Left ventricle myocardium inferior (tissue), 1 donor: Measurements from ENCODE around the gene ZFYVE27. TPM values are rescaled to one million over a fixed set of nuclear protein-coding genes. Genes with fewer than 3 reads are reported as not detected.

Experiments
- DNase-seq: peaks from one replicate; pipeline ENCODE4 v3.0.0-alpha.2; 2020
- H3K27ac ChIP-seq: fragments of 200-600 bp; replicated peaks from 2 replicates; pipeline ENCODE4 v1.8.0; 2021
- H3K27me3 ChIP-seq: fragments of 200-600 bp; 2 replicates; pipeline ENCODE4 v1.8.0; 2021; ENCODE audit warnings: low read depth
- H3K36me3 ChIP-seq: fragments of 200-600 bp; 2 replicates; pipeline ENCODE4 v1.8.0; 2021
- H3K4me1 ChIP-seq: fragments of 200-600 bp; 2 replicates; pipeline ENCODE4 v1.8.0; 2021
- H3K4me3 ChIP-seq: fragments of 200-600 bp; 2 replicates; pipeline ENCODE4 v1.8.0; 2021; ENCODE audit warnings: mild to moderate bottlenecking, moderate library complexity
- H3K9me3 ChIP-seq: fragments of 200-600 bp; replicated peaks from 2 replicates; pipeline ENCODE4 v1.8.0; 2021
- intact Hi-C: fragments of 100-400 bp; cut with micrococcal nuclease; formaldehyde crosslinking; loops from one replicate; pipeline ENCODE4 v1.11.0; 2022
- total RNA-seq: library from RNA; stranded (reverse); fragmentation: NEBNext Ultra II Directional; extraction: Animal tissue kit (Norgen Biotek cat#: 25700); gene quantifications from one replicate; pipeline ENCODE4 v1.2.1, GENCODE V29; 2021
- TF ChIP-seq, protein P1 (sequence below): fragments of 200-600 bp; IDR thresholded peaks from 2 replicates; pipeline ENCODE4 v1.8.0; 2021; ENCODE audit warnings: antibody characterized with exemption, mild to moderate bottlenecking, borderline replicate concordance
- donor health status: DM: no; HTN: yes; CAD: no; lungs with severe emphysema.

ZFYVE27 gene
- total RNA-seq, 1 donor from 2014 or later, result 13.2 TPM

DNA sequence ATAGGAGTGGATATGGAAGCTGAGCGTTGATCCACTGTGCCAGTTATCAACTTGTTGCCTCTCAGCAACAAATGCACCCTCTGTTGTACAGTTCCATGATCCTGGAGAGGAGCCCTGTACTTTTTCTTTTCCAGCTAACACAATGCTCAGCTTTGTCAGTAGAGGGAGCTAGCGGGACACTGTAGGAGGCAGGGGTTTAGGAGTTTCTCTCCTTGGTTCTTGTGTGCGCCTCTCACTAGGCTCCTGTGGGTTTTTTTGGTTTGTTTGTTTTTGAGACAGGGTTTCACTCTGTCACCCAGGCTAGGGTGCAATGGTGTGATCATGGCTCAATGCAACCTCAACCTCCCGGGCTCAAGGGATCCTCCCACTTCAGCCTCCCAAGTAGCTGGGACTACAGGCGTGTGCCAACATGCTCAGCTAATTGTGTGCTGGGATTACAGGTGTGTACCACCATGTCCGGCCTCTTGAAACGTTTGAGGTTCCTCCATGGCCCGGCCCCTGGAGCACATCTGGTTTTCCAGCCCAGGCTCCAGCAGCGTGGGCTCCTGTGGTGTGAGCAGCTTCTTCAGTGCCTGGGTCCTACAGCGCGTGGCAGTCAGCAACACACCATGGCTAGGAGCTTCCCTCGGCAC is 35.4 kb upstream of the ZFYVE27 start:
- H3K27me3 ChIP-seq, result no peaks in the 10 kb centered on the region
- H3K4me3 ChIP-seq, result no peak overlapping the region
- H3K9me3 ChIP-seq, result no peaks in the 10 kb centered on the region
- no peaks in the 10 kb centered on the region for H3K36me3 ChIP-seq
- H3K27ac ChIP-seq, result no peak overlapping the region
- no peak for DNase-seq
- H3K4me1 ChIP-seq, result no peaks in the 10 kb centered on the region
- intact Hi-C loops, result no loop called here
- TF ChIP-seq, protein P1, sequence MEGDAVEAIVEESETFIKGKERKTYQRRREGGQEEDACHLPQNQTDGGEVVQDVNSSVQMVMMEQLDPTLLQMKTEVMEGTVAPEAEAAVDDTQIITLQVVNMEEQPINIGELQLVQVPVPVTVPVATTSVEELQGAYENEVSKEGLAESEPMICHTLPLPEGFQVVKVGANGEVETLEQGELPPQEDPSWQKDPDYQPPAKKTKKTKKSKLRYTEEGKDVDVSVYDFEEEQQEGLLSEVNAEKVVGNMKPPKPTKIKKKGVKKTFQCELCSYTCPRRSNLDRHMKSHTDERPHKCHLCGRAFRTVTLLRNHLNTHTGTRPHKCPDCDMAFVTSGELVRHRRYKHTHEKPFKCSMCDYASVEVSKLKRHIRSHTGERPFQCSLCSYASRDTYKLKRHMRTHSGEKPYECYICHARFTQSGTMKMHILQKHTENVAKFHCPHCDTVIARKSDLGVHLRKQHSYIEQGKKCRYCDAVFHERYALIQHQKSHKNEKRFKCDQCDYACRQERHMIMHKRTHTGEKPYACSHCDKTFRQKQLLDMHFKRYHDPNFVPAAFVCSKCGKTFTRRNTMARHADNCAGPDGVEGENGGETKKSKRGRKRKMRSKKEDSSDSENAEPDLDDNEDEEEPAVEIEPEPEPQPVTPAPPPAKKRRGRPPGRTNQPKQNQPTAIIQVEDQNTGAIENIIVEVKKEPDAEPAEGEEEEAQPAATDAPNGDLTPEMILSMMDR, result peak; percentile 89

DNA sequence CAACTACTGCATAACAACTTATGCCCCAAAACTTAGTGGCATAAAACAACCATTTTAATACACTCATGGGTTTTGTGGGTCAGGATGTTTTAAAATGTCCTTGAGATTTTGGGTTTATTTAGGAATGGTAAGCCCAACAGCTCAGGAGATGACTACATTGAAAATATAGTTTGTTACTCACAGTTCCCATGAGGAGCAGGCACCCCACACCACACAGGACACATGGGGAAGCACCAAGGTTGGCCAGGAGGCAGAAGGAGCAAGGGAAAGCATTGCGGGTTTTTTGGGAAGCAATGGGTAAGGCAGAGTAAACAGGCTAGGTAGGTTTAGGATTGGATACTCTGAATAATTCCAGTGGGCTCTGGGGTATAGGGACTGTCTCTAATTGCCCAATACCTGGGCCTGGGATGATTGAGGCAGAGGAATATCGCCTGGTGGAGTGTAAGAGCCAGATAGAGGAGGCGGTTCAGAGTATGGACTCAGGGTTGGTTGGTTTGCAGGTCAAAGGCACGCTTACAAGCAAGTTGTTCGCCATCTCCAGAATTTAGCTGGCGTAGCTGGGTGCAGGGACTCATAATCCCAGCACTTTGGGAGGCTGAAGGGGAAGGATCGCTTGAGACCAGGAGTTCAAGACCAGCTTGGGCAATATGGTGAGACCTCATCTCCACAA is 33.4 kb upstream of the ZFYVE27 start:
- no peaks in the 10 kb centered on the region for H3K4me1 ChIP-seq
- no peaks in the 10 kb centered on the region for H3K9me3 ChIP-seq
- no peak for DNase-seq
- no peaks in the 10 kb centered on the region for H3K27me3 ChIP-seq
- no peaks in the 10 kb centered on the region for H3K36me3 ChIP-seq
- no peak overlapping the region for H3K4me3 ChIP-seq
- TF ChIP-seq, protein P1, result no peak
- intact Hi-C loops, result no loop called here
- no peak overlapping the region for H3K27ac ChIP-seq

DNA sequence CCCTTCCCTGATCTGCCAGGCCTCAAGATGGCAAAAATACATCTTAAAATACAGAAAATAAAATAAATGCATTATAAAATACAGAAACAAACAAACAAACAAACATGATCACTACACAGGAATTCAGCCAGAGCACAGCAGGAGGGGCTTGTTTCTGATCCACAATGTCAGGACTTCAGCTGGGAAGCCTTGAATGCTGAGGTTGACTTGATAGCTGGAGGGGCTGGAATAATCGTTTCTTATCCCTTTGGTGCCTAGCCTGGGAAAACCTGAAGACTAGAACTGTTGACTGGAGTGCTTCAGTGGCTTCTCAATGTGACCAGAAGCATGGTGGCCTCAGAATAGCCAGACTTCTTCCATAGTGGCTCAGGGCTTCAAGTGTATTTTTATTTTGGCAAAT is 32.6 kb upstream of the ZFYVE27 start:
- intact Hi-C loops, result no loop called here
- H3K9me3 ChIP-seq, result no peaks in the 10 kb centered on the region
- DNase-seq, result no peak

DNA sequence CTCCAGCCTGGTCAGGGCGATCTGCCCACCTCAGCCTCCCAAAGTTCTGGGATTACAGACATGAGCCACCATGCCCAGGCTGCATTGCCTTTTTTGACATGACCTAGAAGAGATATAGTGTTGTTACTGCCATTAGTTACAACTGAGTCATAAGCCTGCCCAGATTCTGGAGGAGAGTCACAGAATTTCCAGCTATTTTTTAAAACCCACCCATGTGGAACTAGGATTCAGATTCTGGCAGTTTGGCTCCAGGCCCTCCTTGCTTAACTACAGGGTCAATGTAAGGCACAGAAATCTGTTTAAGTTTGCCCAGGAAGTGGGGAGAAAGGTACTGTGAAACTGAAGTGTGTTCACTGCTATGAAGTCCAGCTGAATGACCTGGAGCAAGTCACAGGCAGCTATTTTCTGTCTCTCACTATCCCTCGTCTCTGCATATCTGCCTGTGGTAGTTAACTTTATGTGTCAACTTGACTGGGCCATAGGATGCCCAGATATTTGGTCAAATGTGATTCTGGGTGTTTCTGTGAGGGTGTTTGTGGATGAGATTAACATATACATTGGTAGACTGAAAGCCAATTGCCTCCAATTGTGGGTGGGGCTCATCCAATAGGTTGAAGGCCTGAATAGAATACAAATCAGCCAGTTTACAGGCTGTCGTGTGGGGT is 31.8 kb upstream of the ZFYVE27 start:
- no peaks in the 10 kb centered on the region for H3K9me3 ChIP-seq
- no peak overlapping the region for H3K27ac ChIP-seq
- H3K4me1 ChIP-seq, result peaks cover 12% of the 10 kb centered on the region
- no peak overlapping the region for H3K4me3 ChIP-seq
- intact Hi-C loops, result no loop called here
- H3K27me3 ChIP-seq, result no peaks in the 10 kb centered on the region
- DNase-seq, result no peak
- TF ChIP-seq, protein P1, result no peak
- no peaks in the 10 kb centered on the region for H3K36me3 ChIP-seq

More for the DNA sequence above, 32.6 kb upstream of the ZFYVE27 start:
- H3K27me3 ChIP-seq, result no peaks in the 10 kb centered on the region
- H3K4me1 ChIP-seq, result peaks cover 5% of the 10 kb centered on the region
- H3K36me3 ChIP-seq, result no peaks in the 10 kb centered on the region
- TF ChIP-seq, protein P1, result no peak
- H3K27ac ChIP-seq, result no peak overlapping the region
- no peak overlapping the region for H3K4me3 ChIP-seq

DNA sequence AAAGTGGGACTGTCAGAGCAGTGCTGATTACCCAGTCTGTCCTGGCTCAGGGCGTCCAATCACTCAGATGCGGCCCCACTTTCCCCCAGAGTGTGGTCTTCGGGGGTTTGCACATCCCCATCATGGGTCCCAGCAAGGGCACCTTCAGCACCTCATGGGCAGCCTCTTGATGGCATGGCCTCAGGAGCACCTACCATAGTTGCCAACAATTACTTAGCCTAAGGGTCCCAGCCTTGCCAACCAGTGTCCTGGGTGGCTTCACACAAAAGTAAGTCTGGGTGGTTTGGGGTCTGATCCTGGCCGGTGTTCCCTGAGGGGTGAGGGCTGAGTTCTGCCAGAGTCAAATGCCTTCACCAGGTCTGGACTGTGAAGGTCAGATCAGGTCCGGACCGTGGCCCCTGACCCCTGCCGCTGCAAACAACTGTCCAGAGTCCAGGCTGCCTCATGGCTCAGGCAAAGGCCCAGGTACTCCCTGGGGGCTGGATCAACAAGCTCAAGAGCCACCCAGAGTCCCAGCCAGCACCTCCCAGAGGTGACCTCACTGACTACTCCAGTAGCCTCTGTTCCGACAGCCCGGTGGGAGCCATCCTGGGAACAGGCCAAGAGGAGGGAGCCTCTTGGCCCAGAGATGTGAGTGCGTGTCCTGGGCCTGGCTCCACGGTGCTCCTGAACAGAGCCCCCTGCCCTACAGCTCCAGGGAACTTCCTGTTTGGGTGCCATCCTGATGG is 29.6 kb upstream of the ZFYVE27 start:
- intact Hi-C loops, result no loop called here
- H3K4me1 ChIP-seq, result peaks cover 12% of the 10 kb centered on the region
- TF ChIP-seq, protein P1, result no peak
- no peaks in the 10 kb centered on the region for H3K27me3 ChIP-seq
- no peaks in the 10 kb centered on the region for H3K9me3 ChIP-seq
- no peaks in the 10 kb centered on the region for H3K36me3 ChIP-seq
- H3K4me3 ChIP-seq, result no peak overlapping the region
- H3K27ac ChIP-seq, result no peak overlapping the region
- DNase-seq, result no peak
